BJ (cell line): ENCODE measurements around the gene CERS1. TPM values are rescaled to one million over a fixed set of nuclear protein-coding genes. Genes with fewer than 3 reads are reported as not detected.

Source experiments
- CTCF ChIA-PET: fragments of 350-600 bp; formaldehyde crosslinking; extraction: SDS; loops from one replicate; lab custom pipeline; 2021; ENCODE audit warnings: antibody characterized with exemption, inconsistent platforms; lab: Yijun Ruan, JAX
- POLR2A ChIA-PET: fragments of 300-600 bp; sonication (Branson Sonifier 250); formaldehyde crosslinking; extraction: SDS; loops from one replicate; lab custom pipeline; 2021; ENCODE audit warnings: antibody characterized with exemption; lab: Charles Lee
- DNase-seq: peaks from one replicate; pipeline ENCODE4 v3.0.0-alpha.2; 2011; ENCODE audit warnings: low read depth
- H3K27me3 ChIP-seq: 2 replicates; pipeline ENCODE4 v1.6.0; 2011; ENCODE audit warnings: low read length; ENCODE audit not compliant: control insufficient read depth, insufficient read depth
- H3K36me3 ChIP-seq: 2 replicates; pipeline ENCODE4 v1.5.1; 2011; ENCODE audit warnings: low read length; ENCODE audit not compliant: control insufficient read depth, insufficient read depth
- H3K4me3 ChIP-seq: 2 replicates; pipeline ENCODE4 v1.5.1; 2011; ENCODE audit warnings: low read depth, mild to moderate bottlenecking, control low read depth, low read length
- polyA plus RNA-seq: library from polyadenylated mRNA; depleted of rRNA; stranded (reverse); fragments of >200 nt; gene quantifications from 2 replicates; pipeline ENCODE4 v1.2.3, GENCODE V29; 2011
- TF ChIP-seq, protein P1 (sequence below): IDR thresholded peaks from 2 replicates; pipeline ENCODE4 v1.5.1; 2011; ENCODE audit warnings: low read depth, mild to moderate bottlenecking, control low read depth, inconsistent platforms, low read length, moderate library complexity; ENCODE audit not compliant: insufficient read depth

CERS1 gene
- polyA plus RNA-seq, 1 experiment = 0.83 TPM

DNA sequence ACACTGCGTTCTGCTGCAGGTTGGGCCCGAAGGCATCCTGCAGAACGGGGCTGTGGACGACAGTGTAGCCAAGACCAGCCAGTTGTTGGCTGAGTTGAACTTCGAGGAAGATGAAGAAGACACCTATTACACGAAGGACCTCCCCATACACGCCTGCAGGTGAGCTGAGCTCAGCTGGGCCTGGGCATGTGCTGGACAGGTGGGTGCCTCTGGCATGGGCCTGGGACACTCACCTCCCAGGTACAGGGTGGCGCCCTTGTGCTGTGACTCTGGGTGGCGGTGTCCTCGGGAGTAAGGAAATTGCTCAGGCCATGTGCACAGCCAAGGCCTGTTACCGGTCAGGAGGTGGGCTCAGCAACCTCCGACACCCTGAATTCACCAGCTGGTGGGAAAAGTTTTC is 50.0 kb downstream of the CERS1 start:
- ChIA-PET CTCF (interaction anchor here (1.2 to 3.9 kb wide), 9 partner anchors 9 to 396 kb away, joined by 5 to 47 read pairs (median 23); partner anchors contain the start of gene REX1BD), POLR2A (no interaction called here)
- Histone ChIP-seq H3K36me3 (peaks cover 10% of the 10 kb centered on the region), H3K27me3 (no peaks in the 10 kb centered on the region), H3K4me3 (no peak overlapping the region)
- TF ChIP-seq, protein P1, sequence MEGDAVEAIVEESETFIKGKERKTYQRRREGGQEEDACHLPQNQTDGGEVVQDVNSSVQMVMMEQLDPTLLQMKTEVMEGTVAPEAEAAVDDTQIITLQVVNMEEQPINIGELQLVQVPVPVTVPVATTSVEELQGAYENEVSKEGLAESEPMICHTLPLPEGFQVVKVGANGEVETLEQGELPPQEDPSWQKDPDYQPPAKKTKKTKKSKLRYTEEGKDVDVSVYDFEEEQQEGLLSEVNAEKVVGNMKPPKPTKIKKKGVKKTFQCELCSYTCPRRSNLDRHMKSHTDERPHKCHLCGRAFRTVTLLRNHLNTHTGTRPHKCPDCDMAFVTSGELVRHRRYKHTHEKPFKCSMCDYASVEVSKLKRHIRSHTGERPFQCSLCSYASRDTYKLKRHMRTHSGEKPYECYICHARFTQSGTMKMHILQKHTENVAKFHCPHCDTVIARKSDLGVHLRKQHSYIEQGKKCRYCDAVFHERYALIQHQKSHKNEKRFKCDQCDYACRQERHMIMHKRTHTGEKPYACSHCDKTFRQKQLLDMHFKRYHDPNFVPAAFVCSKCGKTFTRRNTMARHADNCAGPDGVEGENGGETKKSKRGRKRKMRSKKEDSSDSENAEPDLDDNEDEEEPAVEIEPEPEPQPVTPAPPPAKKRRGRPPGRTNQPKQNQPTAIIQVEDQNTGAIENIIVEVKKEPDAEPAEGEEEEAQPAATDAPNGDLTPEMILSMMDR = no peak
- DNase-seq = no peak

DNA sequence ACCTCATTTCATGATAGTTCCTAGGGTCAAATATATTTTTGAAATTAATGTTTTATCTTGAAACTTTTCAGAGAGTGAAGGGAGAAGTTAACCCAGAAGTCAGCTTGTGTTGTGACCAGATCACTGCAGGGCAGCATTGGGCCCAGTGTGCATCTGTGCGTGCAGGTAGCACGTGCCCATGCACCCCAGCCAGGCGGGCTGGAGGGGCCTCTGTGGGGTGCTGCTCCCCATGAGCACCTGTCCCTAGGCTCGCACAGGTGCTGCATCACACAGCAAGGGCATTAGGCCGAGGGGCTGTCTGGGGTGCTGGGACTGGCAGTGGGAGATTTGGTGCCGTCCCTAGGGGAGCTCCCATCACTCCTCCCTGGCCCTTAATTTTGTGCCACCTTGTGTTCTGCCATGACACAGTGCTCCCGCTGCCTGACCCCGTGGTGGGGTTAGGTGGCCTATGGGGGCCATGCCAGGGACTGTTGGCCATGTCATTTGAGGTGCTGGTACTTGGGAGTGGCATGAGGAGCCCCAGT is 51.1 kb downstream of the CERS1 start:
- H3K4me3 ChIP-seq = no peak overlapping the region
- TF ChIP-seq, protein P1 = no peak
- H3K27me3 ChIP-seq = no peaks in the 10 kb centered on the region
- peaks cover 5% of the 10 kb centered on the region for H3K36me3 ChIP-seq
- DNase-seq = no peak
- ChIA-PET POLR2A (interaction anchor here (0.6 kb wide), 1 partner anchor 10 kb away, joined by 7 read pairs; no protein-coding TSS in a partner anchor), CTCF (interaction anchor here (1.1 to 1.8 kb wide), 2 partner anchors 251 to 256 kb away, joined by 3 to 6 read pairs; no protein-coding TSS in a partner anchor)

DNA sequence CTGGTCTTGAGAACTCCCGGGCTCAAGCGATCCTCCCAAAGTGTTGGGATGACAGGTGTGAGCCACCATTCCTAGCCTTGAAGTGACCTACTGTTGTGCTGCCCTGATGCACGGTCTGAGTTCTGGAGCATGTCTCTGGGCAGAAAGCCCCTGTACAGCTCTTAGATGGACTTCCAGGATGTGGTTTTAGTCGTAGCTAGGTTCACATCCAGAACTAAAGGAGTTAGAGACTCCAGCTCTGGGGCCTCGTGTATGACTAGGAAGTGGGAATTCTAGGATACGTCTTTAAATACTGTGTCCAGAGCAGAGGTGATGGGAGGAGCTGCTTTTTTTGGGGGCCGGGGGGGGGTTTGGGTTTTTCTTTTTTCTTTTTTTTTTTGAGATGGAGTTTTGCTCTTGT is 52.0 kb downstream of the CERS1 start:
- no peaks in the 10 kb centered on the region for H3K27me3 ChIP-seq
- no peak for DNase-seq
- ChIA-PET CTCF (interaction anchor here (0.6 to 1.8 kb wide), 4 partner anchors 31 to 255 kb away, joined by 3 to 6 read pairs (median 4); no protein-coding TSS in a partner anchor), POLR2A (interaction anchor here (0.6 kb wide), 1 partner anchor 11 kb away, joined by 7 read pairs; no protein-coding TSS in a partner anchor)
- H3K36me3 ChIP-seq = peaks cover 5% of the 10 kb centered on the region
- TF ChIP-seq, protein P1 = no peak
- no peak overlapping the region for H3K4me3 ChIP-seq

DNA sequence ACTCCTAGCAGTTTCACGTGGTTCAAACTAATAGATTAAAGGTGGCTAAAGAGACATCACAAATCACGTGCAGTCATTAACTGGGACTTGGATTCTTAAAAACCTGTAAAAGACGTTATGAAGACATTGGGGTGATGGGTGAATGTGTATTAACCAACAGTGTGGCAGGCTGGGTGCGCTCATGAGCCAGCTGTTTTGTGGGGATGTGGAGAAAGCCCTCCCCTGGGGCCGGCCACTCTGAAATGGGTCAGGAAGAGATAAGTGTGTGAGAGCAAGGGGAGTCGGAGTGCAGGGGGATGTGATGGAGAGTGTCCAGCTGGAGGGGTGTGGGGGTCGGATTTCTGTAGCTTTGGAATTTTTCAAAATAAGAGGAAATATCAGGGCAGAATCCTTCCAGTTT is 53.8 kb downstream of the CERS1 start:
- CTCF ChIA-PET = no interaction called here
- DNase-seq = no peak

DNA sequence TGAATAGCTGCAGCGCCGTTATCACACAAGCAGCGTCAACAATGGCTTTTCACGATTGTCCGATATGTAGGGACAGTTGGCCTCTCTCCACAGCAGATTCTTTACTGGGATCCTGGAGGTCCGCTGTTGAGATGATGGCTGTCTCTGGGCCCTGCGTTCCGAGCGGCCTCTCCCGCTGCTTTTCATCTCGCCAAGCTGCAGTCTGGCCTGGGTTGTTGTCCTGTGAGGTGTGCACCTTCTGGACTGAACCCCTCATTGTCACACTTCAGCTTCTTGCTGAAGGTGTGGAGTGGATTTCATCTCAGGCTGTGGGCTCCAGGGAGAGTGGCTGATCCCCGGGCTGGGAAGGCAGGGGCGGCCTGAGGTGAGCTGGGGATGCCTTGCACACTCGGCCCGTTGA is 54.6 kb downstream of the CERS1 start:
- CTCF ChIA-PET = interaction anchor here (1.6 kb wide), 1 partner anchor 249 kb away, joined by 4 read pairs; no protein-coding TSS in a partner anchor
- TF ChIP-seq, protein P1 = no peak
- Histone ChIP-seq H3K27me3 (no peaks in the 10 kb centered on the region), H3K4me3 (no peak overlapping the region), H3K36me3 (peaks cover 5% of the 10 kb centered on the region)
- POLR2A ChIA-PET = interaction anchor here (0.7 kb wide), 1 partner anchor 252 kb away, joined by 3 read pairs; no protein-coding TSS in a partner anchor
- DNase-seq = no peak

More for the DNA sequence above, 53.8 kb downstream of the CERS1 start:
- TF ChIP-seq, protein P1 = no peak
- POLR2A ChIA-PET = interaction anchor here (0.7 kb wide), 1 partner anchor 47 kb away, joined by 6 read pairs; no protein-coding TSS in a partner anchor
- Histone ChIP-seq H3K4me3 (no peak overlapping the region), H3K27me3 (no peaks in the 10 kb centered on the region), H3K36me3 (peaks cover 5% of the 10 kb centered on the region)
